Endothelial cell of umbilical vein (primary cell): ENCODE measurements around the gene ASAP2. TPM values are rescaled to one million over a fixed set of nuclear protein-coding genes. Genes with fewer than 3 reads are reported as not detected.

Experiments used
- BruUV-seq: library from RNA; stranded (reverse); fragments of 400-500 nt; replicated peaks from 2 replicates; lab custom pipeline; 2021; lab: Mats Ljungman, UMichigan
- CTCF ChIA-PET: fragments of 300-600, 350-600 bp; sonication (Branson Sonifier 250); formaldehyde crosslinking; loops from one replicate; lab custom pipeline; 2021; ENCODE audit warnings: antibody characterized with exemption, inconsistent platforms; lab: Charles Lee
- POLR2A ChIA-PET: fragments of 300-600, 350-600 bp; sonication (Branson Sonifier 250); formaldehyde crosslinking; loops from one replicate; lab custom pipeline; 2021; ENCODE audit warnings: antibody characterized with exemption, inconsistent platforms; lab: Charles Lee
- DNase-seq: peaks from one replicate; pipeline ENCODE4 v3.0.0-alpha.2; 2011; ENCODE audit warnings: low read depth, low spot score
- FAIRE-seq: peaks from 2 replicates; lab custom pipeline; 2011; peaks lifted over from hg19 to GRCh38; lab: Jason Lieb, UNC
- H2AFZ ChIP-seq: 2 replicates; pipeline ENCODE4 v1.6.0; 2012; ENCODE audit warnings: low read depth, low read length, control low read depth, inconsistent platforms
- H3K27ac ChIP-seq: 2 replicates; pipeline ENCODE4 v1.5.1; 2011; ENCODE audit warnings: low read depth, mild to moderate bottlenecking, control low read depth, low read length, moderate library complexity; ENCODE audit not compliant: insufficient read depth
- H3K27me3 ChIP-seq, 2 experiments: 2 replicates each; pipeline versions ENCODE4 v1.6.0 to v1.6.1; 2011; ENCODE audit warnings: low read length in 2 of 2, mixed read lengths in 1 of 2; ENCODE audit not compliant: control insufficient read depth in 2 of 2, insufficient read depth in 2 of 2
- H3K36me3 ChIP-seq, 2 experiments: 2 replicates in 1 of 2; 3 replicates in 1 of 2; pipeline ENCODE4 v1.5.1; 2011; ENCODE audit warnings: low read length in 2 of 2, mild to moderate bottlenecking in 1 of 2, moderate library complexity in 1 of 2; ENCODE audit not compliant: control insufficient read depth in 2 of 2, insufficient read depth in 2 of 2; ENCODE audit errors: extremely low read depth in 1 of 2
- H3K4me1 ChIP-seq: 3 replicates; pipeline ENCODE4 v1.5.1; 2011; ENCODE audit warnings: mild to moderate bottlenecking, low read length; ENCODE audit not compliant: control insufficient read depth, insufficient read depth; ENCODE audit errors: extremely low read depth
- H3K4me2 ChIP-seq: 2 replicates; pipeline ENCODE4 v1.6.1; 2011; ENCODE audit warnings: low read length, control low read depth, mixed read lengths; ENCODE audit not compliant: insufficient read depth
- H3K4me3 ChIP-seq, 3 experiments: fragments of 200-600 bp in 1 of 3; sonication (generic), shearing (Covaris generic) in 1 of 3; replicated peaks in 1 of 3; 2 replicates each; pipeline ENCODE4 v1.5.1; 2011 to 2016; ENCODE audit warnings: control low read depth in 3 of 3, low read length in 3 of 3, mild to moderate bottlenecking in 2 of 3, inconsistent platforms in 1 of 3, low read depth in 1 of 3, moderate library complexity in 1 of 3; ENCODE audit not compliant: insufficient read depth in 1 of 3
- H3K79me2 ChIP-seq: 2 replicates; pipeline ENCODE4 v1.6.0; 2012; ENCODE audit warnings: low read length, inconsistent platforms; ENCODE audit not compliant: control insufficient read depth, insufficient read depth
- H3K9ac ChIP-seq: replicated peaks from 2 replicates; pipeline ENCODE3; 2011; ENCODE audit warnings: low read length, control low read depth; ENCODE audit not compliant: insufficient read depth; ENCODE audit errors: extremely low read depth
- H3K9me1 ChIP-seq: replicated peaks from 3 replicates; pipeline ENCODE4 v1.6.0; 2011; ENCODE audit warnings: mild to moderate bottlenecking, low read length; ENCODE audit not compliant: control insufficient read depth, insufficient read depth; ENCODE audit errors: extremely low read depth
- H3K9me3 ChIP-seq: replicated peaks from 2 replicates; pipeline ENCODE4 v1.5.1; 2012; ENCODE audit warnings: low read length, inconsistent platforms; ENCODE audit not compliant: control insufficient read depth, insufficient read depth
- H4K20me1 ChIP-seq: replicated peaks from 2 replicates; pipeline ENCODE3; 2011; ENCODE audit warnings: mild to moderate bottlenecking, low read length; ENCODE audit not compliant: control insufficient read depth, insufficient read depth; ENCODE audit errors: extremely low read depth
- EZH2 ChIP-seq: IDR thresholded peaks from 2 replicates; pipeline ENCODE4 v1.6.1; 2012; ENCODE audit warnings: borderline replicate concordance, low read depth, mild to moderate bottlenecking, moderate library complexity, low read length, inconsistent platforms; ENCODE audit not compliant: severe bottlenecking
- FOS ChIP-seq: IDR thresholded peaks from 2 replicates; pipeline ENCODE4 v1.6.1; 2011; ENCODE audit warnings: mild to moderate bottlenecking, low read length, moderate library complexity, borderline replicate concordance; ENCODE audit not compliant: insufficient read depth
- GATA2 ChIP-seq: IDR thresholded peaks from 2 replicates; pipeline ENCODE4 v1.7.0; 2011; ENCODE audit warnings: low read depth, mild to moderate bottlenecking, moderate library complexity, mixed read lengths, low read length; ENCODE audit not compliant: insufficient read length, insufficient read depth
- JUN ChIP-seq: IDR thresholded peaks from 2 replicates; pipeline ENCODE4 v1.6.1; 2011; ENCODE audit warnings: borderline replicate concordance, low read depth; ENCODE audit not compliant: insufficient read length, insufficient read depth
- MAX ChIP-seq: IDR thresholded peaks from 2 replicates; pipeline ENCODE4 v1.6.1; 2011; ENCODE audit not compliant: insufficient read depth, insufficient read length
- MYC ChIP-seq: IDR thresholded peaks from one replicate; pipeline ENCODE4 v1.6.1; 2011; ENCODE audit warnings: mild to moderate bottlenecking, low read depth, low read length
- POLR2A ChIP-seq: IDR thresholded peaks from 2 replicates; pipeline ENCODE4 v1.6.1; 2012; ENCODE audit warnings: low read depth, mild to moderate bottlenecking, control low read depth, low read length
- POLR2AphosphoS5 ChIP-seq: IDR thresholded peaks from 2 replicates; pipeline ENCODE4 v1.6.1; 2012; ENCODE audit warnings: low read depth, mild to moderate bottlenecking, control low read depth, low read length, moderate library complexity; ENCODE audit not compliant: insufficient read depth
- dilution Hi-C: fragments of 300-500 bp; cut with MboI; formaldehyde crosslinking; loops from one replicate; pipeline ENCODE4 v1.15.0; 2019; ENCODE audit warnings: low sequenced_read_pairs; ENCODE audit not compliant: extremely low pct_ligation_motif_present
- intact Hi-C: fragments of 100-400 bp; cut with micrococcal nuclease; formaldehyde crosslinking; loops from one replicate; pipeline ENCODE4 v1.10.0; 2022
- polyA plus RNA-seq, 4 experiments: library from polyadenylated mRNA; depleted of rRNA in 3 of 4; stranded (reverse) in 3 of 4; unstranded in 1 of 4; fragments of >200 nt; gene quantifications; 2 replicates each; pipeline versions ENCODE4 v1.2.1 to v1.2.3, GENCODE V29; 2011 to 2012; ENCODE audit warnings: missing spikeins in 1 of 4
- total RNA-seq: library from RNA; stranded (reverse); gene quantifications from 2 replicates; pipeline ENCODE4 v1.2.3, GENCODE V29; 2021
- TF ChIP-seq, protein P1 (sequence below), 2 donors: IDR thresholded peaks; 1 replicate in 1 of 2; 2 replicates in 1 of 2; pipeline ENCODE4 v1.5.1; 2011; ENCODE audit warnings: low read length in 2 of 2, mild to moderate bottlenecking in 2 of 2, moderate library complexity in 2 of 2, control low read depth in 1 of 2, inconsistent platforms in 1 of 2, low read depth in 1 of 2; ENCODE audit not compliant: insufficient read depth in 1 of 2; ENCODE audit errors: extremely low read depth in 1 of 2

ASAP2 gene
- total and polyA plus RNA-seq, 2 donors (not counting 3 experiments of a cell fraction or from before 2014, with no cell fraction given): 31.1 to 79.2 TPM

GRCh38 chr2:9162841-9163240, 43.8 kb upstream of the ASAP2 start:
- Histone ChIP-seq H3K4me3 (no peak overlapping the region), H3K79me2 (no peaks in the 10 kb centered on the region), H3K9me3 (no peaks in the 10 kb centered on the region), H3K36me3 (no peaks in the 10 kb centered on the region), H2AFZ (no peak overlapping the region), H3K9ac (no peak overlapping the region), H3K9me1 (no peaks in the 10 kb centered on the region), H3K4me1 (no peaks in the 10 kb centered on the region), H4K20me1 (no peaks in the 10 kb centered on the region), H3K27ac (no peak overlapping the region), H3K4me2 (no peak overlapping the region), H3K27me3 (no peaks in the 10 kb centered on the region)
- ChIA-PET CTCF (interaction anchor here (1.2 kb wide), 1 partner anchor 12 kb away, joined by 5 read pairs; no protein-coding TSS in a partner anchor), POLR2A (no interaction called here)
- no peak for TF ChIP-seq MYC
- TF ChIP-seq POLR2A: no peak
- TF ChIP-seq FOS: no peak
- TF ChIP-seq EZH2: no peak
- TF ChIP-seq, protein P1, sequence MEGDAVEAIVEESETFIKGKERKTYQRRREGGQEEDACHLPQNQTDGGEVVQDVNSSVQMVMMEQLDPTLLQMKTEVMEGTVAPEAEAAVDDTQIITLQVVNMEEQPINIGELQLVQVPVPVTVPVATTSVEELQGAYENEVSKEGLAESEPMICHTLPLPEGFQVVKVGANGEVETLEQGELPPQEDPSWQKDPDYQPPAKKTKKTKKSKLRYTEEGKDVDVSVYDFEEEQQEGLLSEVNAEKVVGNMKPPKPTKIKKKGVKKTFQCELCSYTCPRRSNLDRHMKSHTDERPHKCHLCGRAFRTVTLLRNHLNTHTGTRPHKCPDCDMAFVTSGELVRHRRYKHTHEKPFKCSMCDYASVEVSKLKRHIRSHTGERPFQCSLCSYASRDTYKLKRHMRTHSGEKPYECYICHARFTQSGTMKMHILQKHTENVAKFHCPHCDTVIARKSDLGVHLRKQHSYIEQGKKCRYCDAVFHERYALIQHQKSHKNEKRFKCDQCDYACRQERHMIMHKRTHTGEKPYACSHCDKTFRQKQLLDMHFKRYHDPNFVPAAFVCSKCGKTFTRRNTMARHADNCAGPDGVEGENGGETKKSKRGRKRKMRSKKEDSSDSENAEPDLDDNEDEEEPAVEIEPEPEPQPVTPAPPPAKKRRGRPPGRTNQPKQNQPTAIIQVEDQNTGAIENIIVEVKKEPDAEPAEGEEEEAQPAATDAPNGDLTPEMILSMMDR (IDR thresholded peaks at IDR 0.05; ENCODE audit: extremely low read depth in 1 of 2, insufficient read depth in 1 of 2, low read depth in 1 of 2, low read length in 2 of 2): no peak
- TF ChIP-seq JUN: no peak
- TF ChIP-seq POLR2AphosphoS5: no peak
- no peak for TF ChIP-seq GATA2
- no peak for TF ChIP-seq MAX
- intact Hi-C loops: no loop called here
- FAIRE-seq: no peak
- no TSS peak for BruUV-seq
- dilution Hi-C loops: loop anchor here (25.0 kb wide), 1 partner anchor 199 kb away; no protein-coding TSS in a partner anchor
- no peak for DNase-seq
